ENCODE measurements around the gene SPOUT1. TPM values are rescaled to one million over a fixed set of nuclear protein-coding genes. Genes with fewer than 3 reads are reported as not detected.

SPOUT1 gene
- total and polyA plus RNA-seq, 7 donors, result 4.8 to 31.6 (median 25.4) TPM

DNA sequence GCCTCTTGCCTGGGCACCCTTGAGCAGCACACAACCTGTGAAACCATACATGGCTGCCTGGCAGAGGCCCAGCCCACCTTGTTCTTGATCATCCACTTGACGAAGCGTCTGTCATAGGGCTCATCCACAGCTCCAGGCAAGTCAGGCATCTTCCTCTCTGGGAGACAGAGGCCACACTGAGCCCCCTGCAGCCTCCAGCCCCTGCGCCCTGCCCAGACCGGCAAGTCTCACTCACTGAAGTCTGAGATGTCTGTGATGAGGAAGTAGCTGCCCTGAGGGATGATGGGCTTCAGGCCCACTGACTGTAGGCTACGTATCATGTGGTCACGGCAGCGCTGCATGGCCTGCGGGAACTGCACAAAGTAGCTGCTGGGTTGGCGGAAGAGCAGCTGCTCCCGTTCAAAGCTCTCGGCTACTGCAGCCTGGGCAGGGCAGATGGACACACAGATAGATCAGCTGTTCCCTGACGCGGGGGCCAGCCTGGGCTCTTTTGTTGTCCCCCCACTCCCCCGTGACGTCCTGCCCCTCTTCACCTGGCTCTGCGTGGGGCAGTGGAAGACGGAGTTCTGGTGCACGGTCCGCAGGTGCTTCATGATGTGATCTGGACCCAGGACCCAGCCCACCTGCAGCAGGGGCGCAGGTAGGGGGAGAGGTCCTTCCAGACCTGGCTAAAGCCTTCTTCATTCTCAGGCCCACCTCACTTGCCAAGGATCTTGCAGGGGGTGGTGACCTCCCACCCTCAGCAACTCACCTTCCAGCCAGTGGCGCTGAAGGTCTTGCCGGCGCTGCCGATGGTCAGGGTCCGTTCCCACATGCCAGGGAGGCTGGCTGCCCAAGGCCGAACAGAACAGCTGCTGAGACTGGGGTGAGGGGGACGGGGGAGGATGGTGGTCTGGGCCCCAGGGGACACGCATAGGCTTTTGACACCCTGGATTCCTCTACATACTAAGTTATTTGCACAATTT, 5.9 kb upstream of the SPOUT1 start:
- no peaks in the 10 kb centered on the region for H3K9me3 ChIP-seq
- H3K36me3 ChIP-seq, result peaks cover 0 to 5% (median 0%) of the 10 kb centered on the region in 4 donors
- no peaks in the 10 kb centered on the region for H3K27me3 ChIP-seq
- no peak overlapping the region for H3K4me3 ChIP-seq
- no peak for TF ChIP-seq POLR2A (IDR thresholded peaks at IDR 0.05)
- TF ChIP-seq POLR2AphosphoS5 (IDR thresholded peaks at IDR 0.05), result no peak
- TF ChIP-seq, protein P1, sequence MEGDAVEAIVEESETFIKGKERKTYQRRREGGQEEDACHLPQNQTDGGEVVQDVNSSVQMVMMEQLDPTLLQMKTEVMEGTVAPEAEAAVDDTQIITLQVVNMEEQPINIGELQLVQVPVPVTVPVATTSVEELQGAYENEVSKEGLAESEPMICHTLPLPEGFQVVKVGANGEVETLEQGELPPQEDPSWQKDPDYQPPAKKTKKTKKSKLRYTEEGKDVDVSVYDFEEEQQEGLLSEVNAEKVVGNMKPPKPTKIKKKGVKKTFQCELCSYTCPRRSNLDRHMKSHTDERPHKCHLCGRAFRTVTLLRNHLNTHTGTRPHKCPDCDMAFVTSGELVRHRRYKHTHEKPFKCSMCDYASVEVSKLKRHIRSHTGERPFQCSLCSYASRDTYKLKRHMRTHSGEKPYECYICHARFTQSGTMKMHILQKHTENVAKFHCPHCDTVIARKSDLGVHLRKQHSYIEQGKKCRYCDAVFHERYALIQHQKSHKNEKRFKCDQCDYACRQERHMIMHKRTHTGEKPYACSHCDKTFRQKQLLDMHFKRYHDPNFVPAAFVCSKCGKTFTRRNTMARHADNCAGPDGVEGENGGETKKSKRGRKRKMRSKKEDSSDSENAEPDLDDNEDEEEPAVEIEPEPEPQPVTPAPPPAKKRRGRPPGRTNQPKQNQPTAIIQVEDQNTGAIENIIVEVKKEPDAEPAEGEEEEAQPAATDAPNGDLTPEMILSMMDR (IDR thresholded peaks at IDR 0.05), result no peak
- TF ChIP-seq EP300 (IDR thresholded peaks at IDR 0.05), result no peak
- no peak for DNase-seq
- H3K4me1 ChIP-seq, result no peaks in the 10 kb centered on the region
- intact Hi-C loops (cut with DNase I), result no loop called here
- 95 to 96% methylated on average over 28 of the region's 28 CpGs for WGBS, 2 donors
- no peak overlapping the region for H3K27ac ChIP-seq

DNA sequence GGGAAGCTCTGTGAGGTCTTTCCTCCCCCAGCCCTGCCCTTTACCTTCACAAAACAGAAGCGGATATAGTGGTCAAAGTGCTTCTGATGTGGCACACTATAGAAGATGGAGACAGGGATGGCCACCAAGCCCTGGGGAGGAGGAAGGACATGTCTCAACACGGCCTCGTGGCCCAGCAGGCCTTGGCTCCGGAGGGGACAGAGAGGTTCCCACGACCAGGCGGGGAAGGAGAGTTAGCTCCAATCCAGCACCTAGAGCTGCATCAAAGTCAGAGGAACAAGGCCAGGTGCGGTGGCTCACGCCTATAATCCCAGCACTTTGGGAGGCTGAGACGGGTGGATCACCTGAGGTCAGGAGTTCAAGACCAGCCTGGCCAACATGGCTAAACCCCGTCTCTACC, 4.1 kb upstream of the SPOUT1 start:
- peaks cover 0 to 5% (median 0%) of the 10 kb centered on the region in 4 donors for H3K36me3 ChIP-seq
- no peaks in the 10 kb centered on the region for H3K27me3 ChIP-seq
- TF ChIP-seq POLR2A (IDR thresholded peaks at IDR 0.05) (no peak), POLR2AphosphoS5 (IDR thresholded peaks at IDR 0.05) (no peak)
- DNase-seq, result no peak
- no peak overlapping the region for H3K4me3 ChIP-seq
- peaks cover 0 to 15% (median 11%) of the 10 kb centered on the region in 4 donors for H3K4me1 ChIP-seq
- intact Hi-C loops (cut with DNase I), result no loop called here
- H3K27ac ChIP-seq, result no peak overlapping the region
- WGBS, 2 donors, result 96% methylated on average over 10 of the region's 10 CpGs
- no peaks in the 10 kb centered on the region for H3K9me3 ChIP-seq

DNA sequence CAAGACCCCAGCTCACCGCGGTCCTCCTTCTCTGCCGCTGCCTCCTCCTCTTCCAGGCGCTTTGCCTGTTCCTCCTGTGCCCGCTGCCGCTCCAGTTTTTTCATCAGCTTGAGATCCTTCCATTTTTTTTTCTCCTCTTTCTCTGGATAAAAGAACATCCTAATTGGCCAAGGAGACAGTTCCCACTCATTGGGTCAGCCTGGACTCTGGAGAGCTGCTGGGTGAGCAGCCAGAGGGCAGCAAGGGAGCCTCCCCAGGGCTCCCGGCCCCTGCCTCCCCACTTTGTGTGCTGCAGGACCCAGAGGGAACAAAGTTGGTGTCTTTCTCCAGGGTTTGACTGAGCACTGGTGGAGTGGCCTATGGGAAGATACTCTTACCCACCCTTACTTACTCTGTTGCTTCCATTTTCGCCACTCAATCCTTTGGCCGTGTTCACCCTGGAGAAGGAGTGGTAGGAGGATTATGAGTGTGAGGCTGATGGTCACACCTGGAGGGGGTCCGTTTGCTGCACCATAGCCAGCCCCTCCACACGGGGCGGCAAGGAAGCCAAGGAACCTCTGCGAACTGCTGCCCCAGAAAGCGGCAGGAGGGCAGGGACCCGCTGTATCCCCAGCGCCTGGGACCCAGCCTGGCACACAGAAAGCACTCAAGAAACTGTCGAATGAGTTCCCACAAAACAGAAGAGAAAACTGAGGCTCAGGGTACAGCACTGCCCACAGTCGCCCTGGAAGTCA, 708 bp downstream of the SPOUT1 start:
- DNase-seq, result no peak
- no peaks in the 10 kb centered on the region for H3K27me3 ChIP-seq
- TF ChIP-seq POLR2AphosphoS5 (IDR thresholded peaks at IDR 0.05) (no peak), EP300 (IDR thresholded peaks at IDR 0.05) (no peak), POLR2A (IDR thresholded peaks at IDR 0.05) (no peak)
- TF ChIP-seq, protein P1 (IDR thresholded peaks at IDR 0.05), result no peak
- intact Hi-C loops (cut with DNase I), result no loop called here
- WGBS, 2 donors, result 33 to 35% methylated on average over 18 of the region's 18 CpGs
- peak overlapping the region; percentile 55 to 83 (median 78) for H3K27ac ChIP-seq
- H3K36me3 ChIP-seq, result peaks cover 0 to 45% (median 9%) of the 10 kb centered on the region in 4 donors
- H3K4me1 ChIP-seq, result peaks cover 0 to 18% (median 15%) of the 10 kb centered on the region in 4 donors
- peak overlapping the region; percentile 69 to 93 (median 83) for H3K4me3 ChIP-seq
- H3K9me3 ChIP-seq, result no peaks in the 10 kb centered on the region

DNA sequence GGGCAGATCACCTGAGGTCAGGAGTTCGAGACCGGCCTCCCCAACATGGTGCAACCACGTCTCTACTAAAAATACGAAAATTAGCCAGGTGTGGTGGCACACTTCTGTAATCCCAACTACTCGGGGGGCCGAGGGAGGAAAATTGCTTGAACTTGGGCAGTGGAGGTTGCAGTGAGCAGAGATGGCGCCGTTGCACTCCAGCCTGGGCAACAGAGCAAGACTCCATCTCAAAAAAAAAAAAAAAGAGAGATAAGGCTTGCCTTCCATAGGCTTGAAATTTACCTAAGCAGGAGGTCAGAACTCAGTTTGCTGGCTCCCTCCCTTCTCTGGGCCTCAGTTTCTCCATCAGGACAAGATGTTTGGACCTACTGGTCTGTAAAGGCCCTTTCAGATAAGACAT, 1.3 kb downstream of the SPOUT1 start:
- no peaks in the 10 kb centered on the region for H3K27me3 ChIP-seq
- H3K9me3 ChIP-seq, result no peaks in the 10 kb centered on the region
- intact Hi-C loops (cut with DNase I), result no loop called here
- peaks cover 0 to 18% (median 15%) of the 10 kb centered on the region in 4 donors for H3K4me1 ChIP-seq
- H3K4me3 ChIP-seq, result peak overlapping the region in 1 of 4 donors; percentile 69
- 94 to 95% methylated on average over 8 of the region's 8 CpGs for WGBS, 2 donors
- no peak for TF ChIP-seq POLR2AphosphoS5 (IDR thresholded peaks at IDR 0.05)
- TF ChIP-seq EP300 (IDR thresholded peaks at IDR 0.05), result no peak
- TF ChIP-seq, protein P1 (IDR thresholded peaks at IDR 0.05), result no peak
- no peak for TF ChIP-seq POLR2A (IDR thresholded peaks at IDR 0.05)
- DNase-seq, result no peak
- H3K36me3 ChIP-seq, result peaks cover 0 to 49% (median 9%) of the 10 kb centered on the region in 4 donors
- H3K27ac ChIP-seq, result no peak overlapping the region

Data from sigmoid colon (tissue), 7 donors.